Measurements from ENCODE around the gene MXD4.

The MXD4 gene

GRCh38 chr4:2245787-2246275 lies 16.1 kb downstream of the MXD4 start:
- H3K27ac ChIP-seq = no peak overlapping the region
- TF ChIP-seq ZFX (IDR thresholded peaks at IDR 0.05) (no peak), CTCF (conservative IDR thresholded peaks at IDR 0.05) (no peak)

GRCh38 chr4:2245057-2245786 lies 16.7 kb downstream of the MXD4 start:
- TF ChIP-seq ZFX (IDR thresholded peaks at IDR 0.05) (no peak), CTCF (conservative IDR thresholded peaks at IDR 0.05) (no peak)
- H3K27ac ChIP-seq = no peak overlapping the region

GRCh38 chr4:2243681-2244380 lies 18.1 kb downstream of the MXD4 start:
- no peak overlapping the region for H3K27ac ChIP-seq
- TF ChIP-seq ZFX (IDR thresholded peaks at IDR 0.05) = no peak
- TF ChIP-seq CTCF (conservative IDR thresholded peaks at IDR 0.05) = no peak

GRCh38 chr4:2241410-2242353 lies 20.2 kb downstream of the MXD4 start, which contains the start of the genes HAUS3 and POLN:
TSS of gene HAUS3 (minus strand) at chr4:2242121. CDS start at chr4:2240946, 1,175 bp downstream.
TSS of gene POLN (minus strand) at chr4:2242121. CDS start at chr4:2229231, 12,890 bp downstream.
- peak within 1 kb of the TSS; percentile 94 for H3K27ac ChIP-seq
- TF ChIP-seq ZFX (IDR thresholded peaks at IDR 0.05) (peak; percentile 85), CTCF (conservative IDR thresholded peaks at IDR 0.05) (no peak; the same call in 1 of the 2 replicates)

GRCh38 chr4:2241003-2241402 lies 20.9 kb downstream of the MXD4 start:
- TF ChIP-seq ZFX (IDR thresholded peaks at IDR 0.05) = no peak
- TF ChIP-seq CTCF (conservative IDR thresholded peaks at IDR 0.05) = no peak
- peak overlapping the region; percentile 94 for H3K27ac ChIP-seq

GRCh38 chr4:2236944-2237666 lies 24.8 kb downstream of the MXD4 start:
- TF ChIP-seq ZFX (IDR thresholded peaks at IDR 0.05) (no peak), CTCF (conservative IDR thresholded peaks at IDR 0.05) (no peak)
- no peak overlapping the region for H3K27ac ChIP-seq

Data from C4-2B (cell line).